ENCODE results near the gene CXCL10.
A peak's percentile ranks its signal among the peaks of the same experiment; 100 is the strongest.
"Not testable (repeated sequence)": the region's sequence is repeated elsewhere in the genome, so short reads cannot be mapped to it uniquely, and the experiment has no call there.

The CXCL10 gene

GRCh38 chr4:76024065-76024464, 768 bp upstream of the CXCL10 start:
- no peak for DNase-seq

GRCh38 chr4:76022677-76023076, 620 bp downstream of the CXCL10 start:
- DNase-seq, result no peak

- no peak for DNase-seq
Observed at GRCh38 chr4:76022031-76022430, 1.3 kb downstream of the CXCL10 start.

GRCh38 chr4:76017056-76017686, 6.1 kb downstream of the CXCL10 start:
- DNase-seq, result no peak

GRCh38 chr4:76016393-76016792, 6.9 kb downstream of the CXCL10 start:
- DNase-seq, result peak; percentile 43

- no peak for DNase-seq
Observed at GRCh38 chr4:76013540-76013939, 9.8 kb downstream of the CXCL10 start.

- no peak for DNase-seq
Observed at GRCh38 chr4:76012388-76012801, 10.9 kb downstream of the CXCL10 start.

GRCh38 chr4:76011700-76012387, 11.5 kb downstream of the CXCL10 start:
- no peak for DNase-seq

- no peak for DNase-seq
Observed at GRCh38 chr4:76011018-76011670, 12.2 kb downstream of the CXCL10 start.

- DNase-seq, result no peak
Observed at GRCh38 chr4:76010576-76010975, 12.7 kb downstream of the CXCL10 start.

- no peak for DNase-seq
Observed at GRCh38 chr4:76009311-76009710, 14.0 kb downstream of the CXCL10 start.

- DNase-seq, result no peak
Observed at GRCh38 chr4:76007089-76007862, 16.0 kb downstream of the CXCL10 start, which contains the start of gene CXCL9. CXCL9 (minus strand) TSS chr4:76007509; CDS start chr4:76007449, 60 bp downstream.

GRCh38 chr4:76003620-76004019, 19.7 kb downstream of the CXCL10 start:
- DNase-seq, result no peak

- no peak for DNase-seq
Observed at GRCh38 chr4:76003035-76003434, 20.3 kb downstream of the CXCL10 start.

GRCh38 chr4:76002176-76002575, 21.1 kb downstream of the CXCL10 start:
- no peak for DNase-seq

- no peak for DNase-seq
Observed at GRCh38 chr4:76001700-76002099, 21.6 kb downstream of the CXCL10 start.

GRCh38 chr4:76000279-76000678, 23.0 kb downstream of the CXCL10 start:
- DNase-seq, result no peak

- not testable (repeated sequence) for DNase-seq
Observed at GRCh38 chr4:75998525-75999147, 24.7 kb downstream of the CXCL10 start.

- DNase-seq, result no peak
Observed at GRCh38 chr4:75997946-75998345, 25.4 kb downstream of the CXCL10 start.

GRCh38 chr4:75997081-75997480, 26.2 kb downstream of the CXCL10 start:
- DNase-seq, result no peak

GRCh38 chr4:75995727-75996126, 27.6 kb downstream of the CXCL10 start:
- peak; percentile 8 for DNase-seq

GRCh38 chr4:75992462-75992861, 30.8 kb downstream of the CXCL10 start:
- DNase-seq, result no peak

Data from SHP77 treated with DMSO at 0.1 percent for 48 hours (cell line).